A673 (cell line): Measurements from ENCODE around the gene SNRPA1.

Experiments used
- CTCF ChIP-seq: fragments of 300-800, 200-600 bp; sonication (generic); conservative IDR thresholded peaks from 2 replicates; pipeline ENCODE4 v1.5.1; 2017; ENCODE audit warnings: low read depth, mild to moderate bottlenecking, antibody characterized with exemption, low read length, moderate library complexity, mixed read lengths
- EZH2 ChIP-seq: fragments of 200-600 bp; sonication (generic); IDR thresholded peaks from 2 replicates; pipeline ENCODE4 v1.6.1; 2017; ENCODE audit warnings: borderline replicate concordance, low read depth, mild to moderate bottlenecking, mixed read lengths, antibody characterized with exemption, low read length; ENCODE audit not compliant: poor library complexity, severe bottlenecking

GRCh38 chr15:101266034-101266433 is 29.0 kb downstream of the SNRPA1 start:
- TF ChIP-seq CTCF (no peak), EZH2 (no peak)
